Rectal smooth muscle tissue (tissue), 1 donor: Measurements from ENCODE around the gene ANGPTL7.
"Not testable (repeated sequence)": the region's sequence is repeated elsewhere in the genome, so short reads cannot be mapped to it uniquely, and the experiment has no call there.

Experiments
- H3K27ac ChIP-seq: one replicate; pipeline ENCODE4 v1.7.0; 2013; ENCODE audit warnings: low read depth, low read length, inconsistent platforms
- H3K27me3 ChIP-seq: one replicate; pipeline ENCODE4 v1.7.0; 2013; ENCODE audit warnings: low read length; ENCODE audit not compliant: control insufficient read depth, insufficient read depth
- H3K36me3 ChIP-seq: one replicate; pipeline ENCODE4 v1.7.0; 2013; ENCODE audit warnings: low read length; ENCODE audit not compliant: control insufficient read depth, insufficient read depth
- H3K4me1 ChIP-seq: one replicate; pipeline ENCODE4 v1.7.0; 2013; ENCODE audit warnings: low read length; ENCODE audit not compliant: control insufficient read depth, insufficient read depth
- H3K4me3 ChIP-seq: one replicate; pipeline ENCODE4 v1.7.0; 2013; ENCODE audit warnings: low read length
- H3K9ac ChIP-seq: one replicate; pipeline ENCODE4 v1.7.0; 2013; ENCODE audit warnings: low read length

ANGPTL7 gene

DNA sequence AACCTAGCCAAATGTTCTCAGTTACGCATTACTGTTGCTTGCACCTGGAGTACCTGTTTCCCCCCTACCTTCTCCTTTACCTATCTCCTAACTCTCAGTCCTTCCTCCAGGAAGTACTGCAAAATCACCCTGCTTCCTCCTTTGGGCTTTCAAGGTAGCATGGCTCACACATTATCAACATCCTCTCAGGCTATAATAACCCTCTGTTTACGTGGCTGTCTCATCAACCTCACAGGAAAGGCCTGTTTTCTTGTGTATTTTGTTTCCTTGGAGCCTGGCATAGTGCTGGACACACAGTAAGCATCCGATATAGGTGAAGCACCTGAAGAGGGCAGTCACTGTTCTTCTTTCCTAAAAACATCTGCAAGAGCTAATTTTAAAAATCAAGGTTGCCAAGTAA, 32.7 kb upstream of the ANGPTL7 start:
- Histone ChIP-seq H3K9ac (no peak overlapping the region), H3K4me3 (no peak overlapping the region), H3K27ac (no peak overlapping the region), H3K4me1 (peaks cover 11% of the 10 kb centered on the region), H3K27me3 (no peaks in the 10 kb centered on the region), H3K36me3 (peaks cover 17% of the 10 kb centered on the region)

DNA sequence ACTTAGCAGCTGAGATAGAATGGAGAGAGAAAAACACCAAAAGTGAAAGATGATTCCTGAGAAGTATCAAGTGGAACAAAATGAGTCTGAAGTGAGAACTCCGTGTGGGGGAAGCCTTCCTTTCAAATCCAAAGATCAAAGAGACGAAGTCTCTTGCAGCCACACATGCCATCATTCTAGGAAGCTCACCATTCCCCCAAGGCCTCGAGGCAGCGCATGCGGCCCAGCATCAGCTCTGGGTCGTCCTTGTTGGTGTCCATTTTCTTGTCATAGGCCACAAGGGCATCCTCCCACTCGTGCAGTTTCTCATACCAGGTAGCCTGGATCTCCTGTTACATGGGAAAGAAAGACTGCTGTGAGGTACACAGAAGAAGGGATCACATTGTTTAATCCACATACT, 32.2 kb upstream of the ANGPTL7 start:
- H3K27me3 ChIP-seq: no peaks in the 10 kb centered on the region
- peaks cover 15% of the 10 kb centered on the region for H3K36me3 ChIP-seq
- no peak overlapping the region for H3K4me3 ChIP-seq
- H3K27ac ChIP-seq: no peak overlapping the region
- peaks cover 11% of the 10 kb centered on the region for H3K4me1 ChIP-seq
- no peak overlapping the region for H3K9ac ChIP-seq

DNA sequence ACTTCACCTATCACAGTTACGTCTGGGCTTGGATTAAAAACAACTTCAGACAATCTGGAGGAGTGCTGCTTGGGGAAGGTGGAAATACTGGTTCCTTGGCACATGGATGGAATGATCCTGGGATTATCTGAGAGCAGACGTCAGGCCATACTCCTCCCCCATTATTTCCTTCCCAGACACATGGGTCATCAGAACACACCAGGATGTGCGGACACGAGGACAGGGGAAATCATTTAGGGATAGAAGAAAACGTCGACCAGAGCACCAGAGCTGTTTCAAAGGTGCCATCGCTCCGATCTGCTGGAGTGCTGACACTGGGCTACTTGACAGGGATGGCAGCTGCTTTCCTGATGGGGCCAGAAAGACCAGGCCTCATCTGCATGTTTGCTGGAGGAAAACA, 31.8 kb upstream of the ANGPTL7 start:
- H3K27me3 ChIP-seq: no peaks in the 10 kb centered on the region
- no peak overlapping the region for H3K27ac ChIP-seq
- no peak overlapping the region for H3K4me3 ChIP-seq
- H3K9ac ChIP-seq: no peak overlapping the region
- H3K36me3 ChIP-seq: peaks cover 10% of the 10 kb centered on the region
- H3K4me1 ChIP-seq: peaks cover 8% of the 10 kb centered on the region

DNA sequence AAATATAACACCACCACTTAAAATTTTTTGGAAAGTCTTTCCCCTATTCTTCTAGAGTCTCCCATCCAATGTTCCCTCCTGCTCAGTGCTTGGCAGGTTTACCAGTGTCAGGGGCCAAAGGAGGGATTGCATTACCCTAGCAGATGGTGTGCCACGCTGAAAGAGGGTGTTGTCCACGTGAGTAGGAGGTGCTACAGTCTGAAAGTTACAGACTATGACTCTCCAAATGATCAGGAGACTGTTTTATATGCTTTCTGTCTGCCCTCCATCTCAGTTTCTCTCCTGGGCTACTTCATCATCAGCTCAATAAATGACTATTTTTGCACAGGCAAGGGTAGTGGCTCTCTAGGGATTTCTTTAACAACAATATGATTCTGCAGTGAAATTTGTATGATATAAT, 31.3 kb upstream of the ANGPTL7 start:
- no peak overlapping the region for H3K9ac ChIP-seq
- H3K4me3 ChIP-seq: no peak overlapping the region
- H3K4me1 ChIP-seq: peaks cover 6% of the 10 kb centered on the region
- H3K27ac ChIP-seq: no peak overlapping the region
- H3K36me3 ChIP-seq: peaks cover 8% of the 10 kb centered on the region
- H3K27me3 ChIP-seq: no peaks in the 10 kb centered on the region

DNA sequence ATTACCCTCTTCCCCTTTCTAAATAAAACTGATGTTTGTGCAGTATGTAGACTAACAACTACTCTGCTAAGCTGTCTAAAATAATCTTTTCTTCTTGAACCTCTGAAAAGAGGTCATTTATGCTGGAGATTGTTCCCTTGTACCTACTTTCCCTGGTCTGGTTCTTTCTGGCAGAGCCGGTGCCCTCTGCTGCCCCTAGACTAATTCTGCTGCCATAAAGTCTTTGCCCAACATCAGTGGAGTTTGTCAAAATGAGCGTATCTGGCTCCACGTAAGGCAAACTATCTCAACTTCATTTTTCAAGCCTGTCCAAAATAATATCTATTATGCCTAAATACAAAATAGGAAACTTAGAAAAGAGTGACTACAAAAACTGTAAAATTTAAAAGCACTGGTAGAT, 30.9 kb upstream of the ANGPTL7 start:
- Histone ChIP-seq H3K4me3 (no peak overlapping the region), H3K36me3 (peaks cover 8% of the 10 kb centered on the region), H3K4me1 (peaks cover 6% of the 10 kb centered on the region), H3K9ac (no peak overlapping the region), H3K27ac (no peak overlapping the region), H3K27me3 (no peaks in the 10 kb centered on the region)

DNA sequence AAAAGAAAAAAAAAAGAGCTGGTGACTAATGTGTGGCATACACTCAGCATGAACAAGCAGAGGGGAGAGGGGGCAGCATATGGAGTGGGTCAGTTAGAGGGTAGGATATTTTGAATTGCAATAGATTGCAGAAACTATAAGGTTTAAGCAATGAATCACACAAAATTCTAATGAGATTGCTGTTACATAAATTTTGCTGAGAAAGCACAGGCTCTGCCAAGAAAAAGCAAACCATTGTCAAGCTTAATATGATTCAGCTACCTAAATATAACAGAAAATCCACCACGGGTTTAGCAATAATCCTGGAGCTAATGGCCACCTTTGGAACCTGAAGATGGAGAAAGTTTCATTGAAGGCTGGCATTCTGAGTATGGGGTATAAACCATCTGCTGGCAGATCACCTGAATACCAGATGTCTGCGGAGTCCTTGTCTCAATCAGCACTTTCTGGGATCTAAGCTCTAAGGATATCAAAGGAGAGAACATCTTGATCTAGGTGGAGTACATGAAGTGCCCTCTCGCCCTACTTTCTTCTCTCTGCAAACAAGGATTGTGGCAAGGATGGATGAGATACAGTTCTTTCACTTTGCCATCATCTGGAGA, 30.3 kb upstream of the ANGPTL7 start:
- Histone ChIP-seq H3K27ac (no peak overlapping the region), H3K36me3 (peaks cover 8% of the 10 kb centered on the region), H3K4me3 (no peak overlapping the region), H3K4me1 (peaks cover 6% of the 10 kb centered on the region), H3K27me3 (no peaks in the 10 kb centered on the region), H3K9ac (no peak overlapping the region)

DNA sequence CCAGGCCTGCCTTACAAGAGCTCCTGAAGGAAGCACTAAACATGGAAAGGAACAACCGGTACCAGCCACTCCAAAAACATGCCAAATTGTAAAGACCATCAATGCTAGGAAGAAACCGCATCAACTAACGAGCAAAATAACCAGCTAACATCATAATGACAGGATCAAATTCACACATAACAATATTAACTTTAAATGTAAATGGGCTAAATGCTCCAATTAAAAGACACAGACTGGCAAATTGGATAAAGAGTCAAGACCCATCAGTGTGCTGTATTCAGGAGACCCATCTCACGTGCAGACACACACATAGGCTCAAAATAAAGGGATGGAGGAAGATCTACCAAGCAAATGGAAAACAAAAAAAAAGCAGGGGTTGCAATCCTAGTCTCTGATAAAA, 26.4 kb upstream of the ANGPTL7 start:
- not testable (repeated sequence) for H3K27ac ChIP-seq, H3K27me3 ChIP-seq, H3K36me3 ChIP-seq, H3K4me3 ChIP-seq, H3K9ac ChIP-seq, H3K4me1 ChIP-seq

DNA sequence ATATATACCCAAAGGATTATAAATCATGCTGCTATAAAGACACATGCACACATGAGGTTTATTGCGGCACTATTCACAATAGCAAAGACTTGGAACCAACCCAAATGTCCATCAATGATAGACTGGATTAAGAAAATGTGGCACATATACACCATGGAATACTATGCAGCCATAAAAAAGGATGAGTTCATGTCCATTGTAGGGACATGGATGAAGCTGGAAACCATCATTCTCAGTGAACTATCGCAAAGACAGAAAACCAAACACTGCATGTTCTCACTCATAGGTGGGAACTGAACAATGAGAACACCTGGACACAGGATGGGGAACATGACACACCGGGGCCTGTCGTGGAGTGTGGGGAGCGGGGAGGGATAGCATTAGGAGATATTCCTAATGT, 22.4 kb upstream of the ANGPTL7 start:
- H3K9ac ChIP-seq, H3K27me3 ChIP-seq, H3K4me1 ChIP-seq, H3K36me3 ChIP-seq, H3K27ac ChIP-seq, H3K4me3 ChIP-seq: not testable (repeated sequence)

DNA sequence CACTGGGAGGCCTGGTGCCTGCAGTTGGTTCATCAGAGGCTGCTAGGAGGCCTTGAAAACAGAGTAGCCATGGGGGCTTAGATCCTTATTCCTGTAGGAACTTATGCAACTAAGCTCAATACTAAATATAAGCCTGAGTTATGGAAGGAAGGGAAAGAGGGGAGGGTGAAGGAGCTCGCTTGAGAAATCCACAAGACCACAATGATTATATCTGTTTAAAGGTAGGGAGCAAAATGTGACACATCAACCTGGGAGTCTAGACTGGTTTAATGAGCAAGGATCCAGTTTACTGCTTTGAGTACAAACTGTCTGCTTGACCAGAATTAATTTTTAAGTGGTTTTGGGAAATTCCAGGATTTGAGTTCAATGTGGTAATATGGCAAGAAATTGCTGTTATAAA, 20.4 kb upstream of the ANGPTL7 start:
- Histone ChIP-seq H3K4me1 (no peaks in the 10 kb centered on the region), H3K4me3 (no peak overlapping the region), H3K27me3 (no peaks in the 10 kb centered on the region), H3K27ac (no peak overlapping the region), H3K9ac (no peak overlapping the region), H3K36me3 (no peaks in the 10 kb centered on the region)

DNA sequence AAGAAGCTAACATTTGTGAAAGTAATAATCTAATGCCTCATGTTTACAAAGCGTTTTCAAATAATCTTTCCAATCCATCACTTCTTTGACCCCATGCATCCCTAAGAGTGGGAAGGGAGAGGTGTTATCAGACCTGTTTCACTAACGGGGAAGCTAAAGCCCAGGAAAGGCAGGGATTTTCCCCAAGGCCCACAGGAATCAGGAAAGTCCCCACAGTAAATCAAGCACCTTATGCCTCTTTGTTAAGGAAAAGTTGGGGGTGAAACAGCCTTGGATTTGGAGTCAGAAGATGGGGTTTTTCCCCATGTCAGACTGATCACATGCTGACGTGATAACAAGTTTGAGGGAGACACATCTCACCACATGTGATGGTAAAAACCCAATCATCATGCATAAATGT, 20.0 kb upstream of the ANGPTL7 start:
- H3K4me1 ChIP-seq: no peaks in the 10 kb centered on the region
- H3K36me3 ChIP-seq: no peaks in the 10 kb centered on the region
- no peak overlapping the region for H3K27ac ChIP-seq
- H3K4me3 ChIP-seq: no peak overlapping the region
- no peaks in the 10 kb centered on the region for H3K27me3 ChIP-seq
- no peak overlapping the region for H3K9ac ChIP-seq

DNA sequence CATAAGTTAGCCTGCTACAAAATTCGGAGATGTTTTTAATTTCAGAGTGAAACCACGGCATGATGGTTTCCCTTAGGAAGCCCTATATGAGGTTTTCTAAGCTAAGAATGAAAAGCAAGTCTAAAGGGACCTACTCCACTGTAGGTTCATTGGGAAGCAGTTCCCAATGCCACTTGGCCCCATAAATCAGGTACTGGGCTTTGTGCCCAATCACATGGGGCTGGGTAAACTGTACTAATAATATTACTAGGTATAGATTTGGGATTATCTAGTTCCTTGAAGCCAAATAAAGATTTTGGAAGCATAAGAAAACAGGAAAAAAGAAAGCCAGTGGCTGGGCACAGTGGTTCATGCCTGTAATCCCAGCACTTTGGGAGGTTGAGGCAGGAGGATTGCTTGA, 19.1 kb upstream of the ANGPTL7 start:
- Histone ChIP-seq H3K4me1 (no peaks in the 10 kb centered on the region), H3K27me3 (no peaks in the 10 kb centered on the region), H3K27ac (no peak overlapping the region), H3K36me3 (no peaks in the 10 kb centered on the region), H3K9ac (no peak overlapping the region), H3K4me3 (no peak overlapping the region)

DNA sequence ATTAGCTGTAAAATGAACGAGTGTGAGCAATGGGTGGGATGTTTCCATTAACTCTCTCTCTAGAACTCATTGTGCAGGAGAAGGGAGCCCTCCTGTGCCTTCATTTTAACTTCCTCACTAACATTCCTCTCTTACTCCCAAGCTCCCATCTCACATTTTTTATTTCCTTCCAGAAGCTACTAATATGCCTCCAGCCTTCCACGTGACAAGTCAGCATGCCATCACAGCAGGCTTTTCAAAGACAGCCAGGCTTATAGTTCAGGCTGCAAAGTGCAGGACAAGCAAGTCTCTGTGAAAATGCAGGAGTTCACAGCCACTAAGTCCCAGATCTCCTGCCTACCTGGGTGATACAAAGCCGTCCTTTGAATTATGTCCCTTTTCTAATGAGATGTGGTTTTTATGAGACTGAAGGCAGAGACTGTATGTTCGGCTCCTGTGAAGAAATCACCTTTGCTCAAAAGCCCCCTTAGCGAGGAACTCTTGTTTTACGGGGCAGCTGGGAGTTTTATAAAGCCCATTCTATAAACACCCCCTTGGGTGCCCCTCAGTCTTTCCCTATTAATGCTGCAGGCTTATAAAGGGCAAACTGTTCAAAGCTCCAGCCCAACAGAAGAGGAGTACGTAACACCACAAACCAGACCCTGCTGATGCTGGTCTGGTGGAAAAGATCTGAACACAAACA, 14.8 kb upstream of the ANGPTL7 start:
- Histone ChIP-seq H3K4me1 (peaks cover 6% of the 10 kb centered on the region), H3K36me3 (no peaks in the 10 kb centered on the region), H3K27me3 (no peaks in the 10 kb centered on the region), H3K9ac (no peak overlapping the region), H3K27ac (no peak overlapping the region), H3K4me3 (no peak overlapping the region)

DNA sequence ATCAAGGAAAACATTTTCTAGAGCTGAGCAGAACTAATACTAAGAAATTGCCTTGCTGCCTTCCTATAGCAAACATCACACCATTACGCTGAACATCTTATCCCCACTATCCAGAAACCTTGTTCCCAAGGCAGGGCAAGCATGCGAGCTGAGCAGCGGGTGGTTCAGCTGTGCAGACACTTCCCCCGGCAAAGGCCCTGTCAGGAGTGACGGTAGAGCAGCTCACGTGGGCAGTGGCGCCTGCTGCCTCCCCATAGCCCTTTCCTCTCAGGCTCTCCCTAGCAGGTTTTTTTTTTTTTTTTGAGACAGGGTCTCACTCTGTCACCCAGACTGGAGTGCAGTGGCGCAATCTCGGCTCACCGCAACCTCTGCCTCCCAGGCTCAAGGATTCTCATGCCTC, 13.7 kb upstream of the ANGPTL7 start:
- H3K4me1 ChIP-seq: peaks cover 6% of the 10 kb centered on the region
- no peak overlapping the region for H3K27ac ChIP-seq
- no peak overlapping the region for H3K9ac ChIP-seq
- no peaks in the 10 kb centered on the region for H3K27me3 ChIP-seq
- no peaks in the 10 kb centered on the region for H3K36me3 ChIP-seq
- H3K4me3 ChIP-seq: no peak overlapping the region
